Renal cortical epithelial cell (primary cell): ENCODE measurements around the gene CDH3. TPM values are rescaled to one million over a fixed set of nuclear protein-coding genes. Genes with fewer than 3 reads are reported as not detected.
A peak's percentile ranks its signal among the peaks of the same experiment; 100 is the strongest.

ENCODE experiments used
- DNase-seq: peaks from one replicate; pipeline ENCODE4 v3.0.0-alpha.2; 2011; ENCODE audit warnings: low read depth
- total RNA-seq: library from RNA; depleted of rRNA; stranded (reverse); fragments of >200 nt; gene quantifications from 2 replicates; pipeline ENCODE4 v1.2.3, GENCODE V29; 2014

CDH3 gene
- total RNA-seq, 1 donor from 2014 or later = 132 TPM

DNA sequence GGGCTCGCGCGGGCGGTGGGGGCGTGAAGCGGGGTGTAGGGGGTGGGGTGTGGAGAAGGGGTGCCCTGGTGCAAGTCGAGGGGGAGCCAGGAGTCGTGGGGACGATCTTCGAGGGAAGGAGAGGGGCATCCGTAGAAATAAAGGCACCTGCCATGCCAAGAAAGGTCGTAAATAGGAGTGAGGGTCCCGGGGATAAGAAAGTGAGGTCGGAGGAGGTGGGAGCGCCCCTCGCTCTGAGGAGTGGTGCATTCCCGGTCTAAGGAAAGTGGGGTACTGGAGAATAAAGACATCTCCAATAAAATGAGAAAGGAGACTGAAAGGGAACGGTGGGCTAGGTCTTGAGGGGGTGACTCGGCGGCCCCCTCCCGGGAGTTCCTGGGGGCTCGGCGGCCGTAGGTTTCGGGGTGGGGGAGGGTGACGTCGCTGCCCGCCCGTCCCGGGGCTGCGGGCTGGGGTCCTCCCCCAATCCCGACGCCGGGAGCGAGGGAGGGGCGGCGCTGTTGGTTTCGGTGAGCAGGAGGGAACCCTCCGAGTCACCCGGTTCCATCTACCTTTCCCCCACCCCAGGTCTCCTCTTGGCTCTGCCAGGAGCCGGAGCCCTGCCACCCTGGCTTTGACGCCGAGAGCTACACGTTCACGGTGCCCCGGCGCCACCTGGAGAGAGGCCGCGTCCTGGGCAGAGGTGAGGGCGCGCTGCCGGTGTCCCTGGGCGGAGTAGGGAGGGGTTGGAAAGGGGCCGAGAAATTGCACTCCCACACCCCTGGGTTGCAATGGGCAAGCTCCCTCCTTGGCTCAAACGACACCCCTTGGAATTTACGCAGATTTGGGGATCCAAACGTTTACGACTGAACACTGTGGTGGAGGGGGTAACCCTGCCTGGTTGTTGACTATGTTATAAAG, 92.9 kb downstream of the CDH3 start:
- no peak for DNase-seq

DNA sequence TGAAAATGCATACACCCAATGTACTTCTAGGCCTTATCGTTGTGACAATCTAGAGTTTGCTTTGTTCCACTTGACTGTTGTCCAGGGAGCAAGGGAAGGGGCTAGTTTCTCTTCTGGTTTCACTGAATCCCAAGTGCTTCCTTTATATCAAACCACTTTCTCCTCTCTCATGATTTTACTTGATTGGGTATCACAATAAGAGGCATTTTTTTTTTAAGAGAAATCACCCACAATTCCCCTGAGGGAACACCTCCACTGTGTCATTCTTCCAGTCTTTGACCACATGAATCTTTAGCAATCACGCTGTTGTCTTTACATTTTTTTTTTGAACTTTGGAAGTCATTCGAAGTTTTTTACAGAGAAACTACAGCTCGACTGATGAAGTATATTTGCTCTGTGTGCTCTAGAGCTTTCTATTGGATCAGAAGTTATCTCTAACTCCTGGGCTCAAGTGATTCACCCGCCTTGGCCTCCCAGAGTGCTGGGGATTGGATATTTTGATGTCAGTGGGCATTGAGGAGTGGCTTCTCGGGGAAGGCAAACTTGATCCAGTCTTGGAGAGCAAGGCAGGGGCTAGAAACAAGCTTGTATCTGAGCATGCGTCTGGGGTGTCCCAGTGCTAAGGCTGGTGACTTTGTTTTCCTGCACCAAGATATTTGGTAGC, 95.0 kb downstream of the CDH3 start:
- DNase-seq = peak; percentile 81

DNA sequence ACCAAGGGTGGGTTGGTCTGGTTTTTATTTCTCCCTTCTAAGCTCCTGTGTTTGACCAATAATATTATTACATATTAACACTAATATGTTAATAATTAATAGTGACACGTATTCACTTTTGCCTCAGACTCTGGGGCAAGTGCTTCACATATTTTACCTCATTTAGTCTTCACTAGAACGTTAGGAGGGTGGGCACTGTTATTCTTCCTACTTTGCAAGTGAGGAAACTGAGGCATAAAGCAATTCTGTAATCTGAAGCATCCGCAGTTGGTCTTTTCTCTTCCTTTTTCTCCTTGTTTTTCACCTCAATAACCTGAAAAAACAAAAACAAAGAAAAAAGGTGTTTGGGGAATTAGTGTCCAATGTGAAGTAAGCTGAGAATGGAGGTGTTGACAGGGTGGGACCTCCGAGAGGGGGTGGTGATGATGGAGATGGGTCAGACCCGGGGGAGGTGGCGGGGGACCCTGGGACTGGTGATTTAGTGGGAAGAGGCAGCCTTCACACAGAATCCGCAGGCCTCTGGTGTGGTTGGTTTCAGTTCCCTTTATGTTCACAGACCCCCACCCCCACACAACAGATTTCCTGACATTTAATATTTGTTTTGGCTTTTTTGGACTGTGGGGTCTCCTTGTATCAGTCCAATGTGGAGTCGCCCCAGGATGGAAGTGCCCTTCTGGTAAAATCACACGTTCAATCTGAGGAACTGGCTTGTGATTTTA, 95.7 kb downstream of the CDH3 start:
- no peak for DNase-seq

DNA sequence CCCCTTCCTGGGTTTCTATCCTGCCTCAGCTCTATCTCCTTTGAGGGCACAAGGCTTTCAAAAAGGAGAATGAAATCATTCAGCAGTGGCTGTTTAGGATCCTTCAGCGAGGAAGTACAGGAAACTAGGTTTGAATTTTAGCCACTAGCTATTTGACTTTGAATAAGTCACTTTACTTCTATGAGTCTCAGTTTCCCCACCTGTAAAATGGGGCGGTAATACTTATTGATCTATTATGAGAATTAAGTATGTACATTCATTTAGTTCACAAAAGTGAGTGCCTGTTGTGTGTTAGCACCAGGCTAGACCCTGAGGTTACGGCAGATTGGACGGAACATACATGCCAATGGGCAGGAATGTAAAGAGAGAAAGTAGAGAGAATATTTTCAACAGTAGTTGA, 98.6 kb downstream of the CDH3 start:
- no peak for DNase-seq

DNA sequence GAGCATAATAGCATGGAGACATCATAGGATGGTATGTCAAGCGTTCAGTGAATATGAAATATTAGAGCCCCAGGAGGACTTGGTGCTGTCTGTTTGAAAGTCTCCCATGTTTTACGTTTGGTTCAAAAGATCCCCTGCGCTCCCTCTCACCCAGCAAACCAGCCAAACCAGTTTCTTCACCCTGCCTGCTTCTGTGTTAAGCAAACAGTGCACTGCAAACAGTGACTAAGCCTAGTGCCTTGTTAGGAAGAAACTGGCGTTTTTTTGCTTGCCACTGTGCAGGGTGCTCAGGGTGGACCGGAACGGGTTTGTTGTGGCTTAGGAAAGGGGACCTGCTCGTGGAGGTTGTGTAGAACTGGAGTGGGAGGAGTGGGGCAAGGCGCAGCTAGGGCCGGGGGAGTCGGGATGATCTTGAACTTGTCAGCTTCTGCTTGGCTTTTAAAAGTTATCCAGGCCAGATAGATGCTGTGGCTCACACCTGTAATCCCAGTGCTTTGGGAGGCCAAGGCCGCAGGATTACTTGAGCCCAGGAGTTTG, 99.7 kb downstream of the CDH3 start:
- peak; percentile 83 for DNase-seq

DNA sequence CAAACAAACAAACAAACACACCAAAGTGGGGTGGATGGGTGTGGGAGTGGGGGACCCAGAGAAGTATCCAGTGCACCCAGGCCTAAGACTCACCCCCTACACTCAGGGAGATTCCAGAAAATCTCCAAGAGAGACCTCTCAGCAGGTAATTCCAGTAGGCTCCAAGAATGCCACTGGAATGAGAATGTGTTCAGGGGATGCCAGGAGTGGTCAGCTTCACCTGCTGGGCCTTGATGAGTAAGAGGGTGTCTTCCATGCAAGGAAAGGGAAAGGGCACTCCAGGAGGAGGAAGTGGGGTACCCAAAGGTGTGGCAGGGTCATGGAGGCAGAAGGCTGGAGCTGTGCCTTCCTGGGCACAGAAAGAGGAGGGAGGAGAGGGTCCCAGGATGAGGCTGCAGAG, 101.8 kb downstream of the CDH3 start:
- DNase-seq = no peak

DNA sequence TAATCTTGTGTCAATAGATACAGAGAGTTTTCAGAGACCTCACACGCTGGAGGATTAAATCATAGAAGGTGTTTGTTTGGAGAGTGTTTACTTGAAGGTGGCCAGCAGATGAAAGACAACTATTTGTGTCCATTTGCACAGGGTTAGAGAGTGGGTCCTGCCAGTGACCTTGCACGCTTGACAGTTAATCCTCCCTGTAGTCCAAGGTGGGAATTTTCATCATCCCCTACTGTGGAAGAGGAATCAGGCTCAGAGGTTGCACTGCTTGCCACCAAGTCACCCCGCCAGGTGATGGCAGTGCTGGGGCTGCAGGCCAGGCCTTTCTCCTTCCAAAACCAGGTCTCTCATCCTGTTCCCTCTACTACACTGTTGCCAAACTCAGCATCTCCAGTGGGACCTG, 104.3 kb downstream of the CDH3 start:
- DNase-seq = no peak

Other genes starting within 250 kb of the CDH3 start
- gene SMPD3, start 196.8 kb upstream of the CDH3 start, total RNA-seq = under 0.01 TPM in 1 of 2 replicates, not detected in the other
- gene ZFP90, start 106.0 kb upstream of the CDH3 start, total RNA-seq = 25.7 and 39.4 TPM in 2 replicates
- 31.4 and 94.8 TPM in 2 replicates for gene CDH1, start 92.0 kb downstream of the CDH3 start, total RNA-seq
- 18.1 and 28.5 TPM in 2 replicates for gene TANGO6, start 198.2 kb downstream of the CDH3 start, total RNA-seq